HFF-Myc (cell line): Measurements from ENCODE around the gene KIAA0753.

Source experiments
- DNase-seq: peaks from one replicate; pipeline ENCODE4 v3.0.0-alpha.2; 2011; ENCODE audit warnings: low read depth; ENCODE audit errors: extremely low read depth
- H3K4me3 ChIP-seq: replicated peaks from 2 replicates; pipeline ENCODE4 v1.5.1; 2011; ENCODE audit warnings: low read depth, mild to moderate bottlenecking, control low read depth, low read length
- TF ChIP-seq, protein P1 (sequence below): IDR thresholded peaks from 2 replicates; pipeline ENCODE4 v1.5.1; 2012; ENCODE audit warnings: mild to moderate bottlenecking, low read depth, low read length, control low read depth; ENCODE audit errors: missing control alignments

The KIAA0753 gene

DNA sequence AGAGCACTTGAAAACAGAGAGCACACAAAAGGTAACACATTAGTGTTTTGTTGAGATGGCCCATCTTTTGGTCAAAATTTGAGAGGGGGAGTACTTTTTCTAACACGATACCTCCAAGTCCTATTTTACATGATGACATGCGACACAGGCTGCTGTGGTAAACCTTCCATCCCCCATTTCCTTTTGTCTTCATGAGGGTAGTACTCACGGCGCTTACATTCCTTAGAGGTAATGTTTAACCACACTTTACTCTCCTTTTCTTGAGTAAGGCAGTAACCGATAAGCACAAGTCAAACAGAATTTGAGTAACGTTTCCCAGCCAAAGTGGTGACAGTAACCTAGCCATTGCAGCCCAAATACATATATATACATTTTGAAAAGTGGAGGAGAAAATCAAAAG is 48.3 kb downstream of the KIAA0753 start:
- TF ChIP-seq, protein P1, sequence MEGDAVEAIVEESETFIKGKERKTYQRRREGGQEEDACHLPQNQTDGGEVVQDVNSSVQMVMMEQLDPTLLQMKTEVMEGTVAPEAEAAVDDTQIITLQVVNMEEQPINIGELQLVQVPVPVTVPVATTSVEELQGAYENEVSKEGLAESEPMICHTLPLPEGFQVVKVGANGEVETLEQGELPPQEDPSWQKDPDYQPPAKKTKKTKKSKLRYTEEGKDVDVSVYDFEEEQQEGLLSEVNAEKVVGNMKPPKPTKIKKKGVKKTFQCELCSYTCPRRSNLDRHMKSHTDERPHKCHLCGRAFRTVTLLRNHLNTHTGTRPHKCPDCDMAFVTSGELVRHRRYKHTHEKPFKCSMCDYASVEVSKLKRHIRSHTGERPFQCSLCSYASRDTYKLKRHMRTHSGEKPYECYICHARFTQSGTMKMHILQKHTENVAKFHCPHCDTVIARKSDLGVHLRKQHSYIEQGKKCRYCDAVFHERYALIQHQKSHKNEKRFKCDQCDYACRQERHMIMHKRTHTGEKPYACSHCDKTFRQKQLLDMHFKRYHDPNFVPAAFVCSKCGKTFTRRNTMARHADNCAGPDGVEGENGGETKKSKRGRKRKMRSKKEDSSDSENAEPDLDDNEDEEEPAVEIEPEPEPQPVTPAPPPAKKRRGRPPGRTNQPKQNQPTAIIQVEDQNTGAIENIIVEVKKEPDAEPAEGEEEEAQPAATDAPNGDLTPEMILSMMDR = no peak
- DNase-seq = no peak

DNA sequence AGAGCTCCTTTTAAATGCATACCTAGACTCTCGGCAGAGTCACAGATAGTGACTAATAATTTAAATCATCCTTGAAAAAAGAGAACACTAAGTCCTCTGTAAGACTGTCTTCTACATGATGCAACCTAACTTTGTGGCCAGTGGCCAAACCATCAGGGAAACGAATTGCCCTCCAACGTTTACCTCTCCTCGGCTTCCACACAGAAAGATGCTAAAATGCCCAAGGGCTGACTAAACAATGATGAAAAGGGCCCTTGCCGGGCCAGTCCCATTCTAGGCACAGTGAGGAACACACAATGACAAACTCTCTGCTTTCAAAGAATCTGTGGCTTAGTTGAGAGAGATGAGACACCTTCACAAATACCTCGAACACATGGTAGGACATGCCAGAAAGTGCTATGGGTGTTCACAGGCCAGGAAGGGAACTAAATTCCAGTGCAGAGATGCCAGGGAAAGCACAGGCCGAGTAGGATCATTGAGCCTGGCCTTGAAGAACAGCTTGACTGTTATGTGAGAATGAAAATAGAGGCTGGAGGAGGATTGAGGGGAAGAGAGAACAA is 48.8 kb downstream of the KIAA0753 start:
- no peak overlapping the region for H3K4me3 ChIP-seq
- TF ChIP-seq, protein P1 = no peak
- DNase-seq = no peak

More for the DNA sequence above, 48.3 kb downstream of the KIAA0753 start:
- H3K4me3 ChIP-seq = no peak overlapping the region

DNA sequence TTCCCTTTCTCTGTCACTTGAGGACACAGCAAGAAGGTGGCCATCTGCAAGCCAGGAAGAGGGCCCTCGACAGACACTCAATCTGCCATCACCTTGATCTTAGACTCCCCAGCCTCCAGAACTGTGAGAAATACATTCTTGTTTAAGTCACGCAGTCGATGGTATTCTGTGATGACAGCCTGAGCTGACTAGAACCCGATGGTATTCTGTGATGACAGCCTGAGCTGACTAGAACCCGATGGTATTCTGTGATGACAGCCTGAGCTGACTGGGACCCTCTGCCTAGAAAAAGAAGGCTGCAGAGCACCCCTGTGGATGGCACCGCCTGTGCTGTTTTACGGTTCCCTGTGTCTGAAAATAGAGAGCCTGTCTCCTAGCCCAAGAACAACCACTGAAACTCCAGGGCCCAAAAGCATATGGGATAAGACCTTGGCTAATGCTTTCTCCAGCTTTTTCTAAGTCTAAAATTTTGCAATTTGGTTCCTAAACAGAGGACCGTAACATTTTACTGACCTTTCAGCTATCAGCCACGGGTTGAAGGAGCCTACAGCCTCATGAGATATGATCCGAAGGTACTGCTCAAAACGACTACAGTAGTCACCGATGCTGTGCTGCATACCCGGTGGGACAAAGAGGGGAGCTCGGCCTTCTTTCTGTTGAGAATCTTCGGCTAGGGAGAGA is 51.1 kb downstream of the KIAA0753 start:
- DNase-seq = no peak
- TF ChIP-seq, protein P1 = no peak
- H3K4me3 ChIP-seq = no peak overlapping the region

DNA sequence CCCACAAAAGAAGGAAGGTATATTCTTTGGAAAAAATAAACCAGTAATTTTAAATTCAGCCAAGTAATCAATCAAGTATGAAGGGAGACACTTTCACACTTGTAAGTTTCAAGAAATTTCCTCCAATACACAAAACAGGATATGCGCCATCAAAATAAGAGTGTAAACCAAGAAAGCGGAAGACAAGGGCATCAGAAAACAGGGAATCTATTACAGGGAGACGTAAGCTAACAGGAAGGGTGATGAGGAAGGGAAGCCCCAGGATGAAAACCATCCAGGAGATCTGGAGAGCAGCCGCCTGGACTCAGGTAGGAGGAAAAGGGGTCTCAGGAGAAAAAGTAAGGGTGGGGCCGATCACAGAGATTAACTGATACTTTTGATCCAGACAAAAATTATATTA is 52.3 kb downstream of the KIAA0753 start:
- TF ChIP-seq, protein P1 = no peak
- DNase-seq = no peak

DNA sequence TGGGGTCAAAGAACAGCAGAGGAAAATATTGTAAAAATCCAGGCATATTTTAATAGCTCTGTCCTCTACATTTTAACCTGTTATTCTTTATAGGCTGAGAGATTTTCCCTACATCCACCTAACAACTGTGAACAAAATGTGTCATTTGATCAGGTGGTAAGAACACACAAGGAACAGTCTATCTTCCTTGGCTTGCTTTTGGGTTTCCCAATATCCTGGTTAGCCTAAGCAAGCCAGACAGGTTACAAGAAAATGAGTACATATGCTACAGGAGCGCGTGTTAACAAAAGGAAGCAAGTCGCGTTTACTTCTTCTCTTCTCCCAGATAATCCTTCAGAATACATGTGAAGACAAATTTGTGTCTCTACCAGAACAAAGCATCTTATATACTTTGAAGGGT is 53.2 kb downstream of the KIAA0753 start:
- no peak for DNase-seq
- no peak overlapping the region for H3K4me3 ChIP-seq
- TF ChIP-seq, protein P1 = no peak

More for the DNA sequence above, 52.3 kb downstream of the KIAA0753 start:
- no peak overlapping the region for H3K4me3 ChIP-seq

DNA sequence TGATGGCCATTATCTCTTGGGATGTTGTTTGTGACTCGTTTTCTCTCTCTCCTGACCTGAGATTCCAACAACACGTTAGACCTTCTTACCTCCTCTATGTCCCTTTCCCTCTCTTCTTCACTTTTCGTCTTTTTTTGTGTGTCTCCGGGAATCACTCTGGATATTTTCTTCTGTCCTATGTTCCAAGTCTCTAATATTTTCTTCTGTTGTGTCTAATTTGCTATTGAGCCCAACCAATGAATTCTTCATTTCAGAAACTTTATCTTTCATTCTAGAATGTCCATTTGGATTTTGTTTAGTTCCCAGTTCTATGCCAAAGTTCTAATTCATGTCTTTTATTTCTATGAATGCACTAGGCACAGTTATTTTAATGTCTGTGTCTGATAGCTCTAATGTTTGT is 57.1 kb downstream of the KIAA0753 start:
- TF ChIP-seq, protein P1 = no peak
- no peak for DNase-seq
- H3K4me3 ChIP-seq = no peak overlapping the region
